ENCODE results near the gene CLIP1. TPM values are rescaled to one million over a fixed set of nuclear protein-coding genes. Genes with fewer than 3 reads are reported as not detected.

Gene CLIP1
- total RNA-seq, 4 donors from 2014 or later = 48.2 to 134 (median 96.8) TPM

DNA sequence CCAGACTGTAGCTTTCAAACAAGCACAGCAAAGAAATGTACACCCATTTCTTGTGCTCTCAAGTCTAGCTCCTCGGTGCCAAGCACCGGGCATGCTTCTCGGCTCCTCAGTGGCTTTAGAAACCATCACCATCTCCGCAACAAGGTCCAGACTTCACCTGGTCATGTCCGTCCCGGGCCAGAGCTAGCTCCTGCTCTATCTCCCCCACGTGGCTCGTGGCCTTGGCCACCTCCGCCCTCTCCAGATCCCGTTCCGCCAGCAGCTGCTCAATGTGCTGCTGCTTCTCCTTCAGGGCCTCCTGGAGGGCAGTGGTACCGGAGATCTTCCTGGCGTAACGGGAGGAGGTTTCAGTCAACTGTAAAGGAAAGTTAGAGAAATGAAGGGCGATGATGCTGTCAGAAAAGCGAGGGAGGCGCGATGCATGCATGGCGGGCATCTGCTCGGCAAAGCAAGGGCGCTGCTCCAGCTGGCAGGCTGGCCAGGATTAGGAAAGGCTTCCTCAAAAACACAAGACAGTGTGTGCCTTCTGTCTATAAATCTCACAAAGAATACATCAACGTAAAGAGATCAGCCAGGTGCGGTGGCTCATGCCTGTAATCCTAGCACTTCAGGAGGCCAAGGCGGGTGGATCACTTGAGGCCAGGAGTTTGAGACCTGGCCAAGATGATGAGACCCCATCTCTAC is 67.4 kb downstream of the CLIP1 start:
- TF ChIP-seq POLR2A (IDR thresholded peaks at IDR 0.05) = no peak
- TF ChIP-seq, protein P1, sequence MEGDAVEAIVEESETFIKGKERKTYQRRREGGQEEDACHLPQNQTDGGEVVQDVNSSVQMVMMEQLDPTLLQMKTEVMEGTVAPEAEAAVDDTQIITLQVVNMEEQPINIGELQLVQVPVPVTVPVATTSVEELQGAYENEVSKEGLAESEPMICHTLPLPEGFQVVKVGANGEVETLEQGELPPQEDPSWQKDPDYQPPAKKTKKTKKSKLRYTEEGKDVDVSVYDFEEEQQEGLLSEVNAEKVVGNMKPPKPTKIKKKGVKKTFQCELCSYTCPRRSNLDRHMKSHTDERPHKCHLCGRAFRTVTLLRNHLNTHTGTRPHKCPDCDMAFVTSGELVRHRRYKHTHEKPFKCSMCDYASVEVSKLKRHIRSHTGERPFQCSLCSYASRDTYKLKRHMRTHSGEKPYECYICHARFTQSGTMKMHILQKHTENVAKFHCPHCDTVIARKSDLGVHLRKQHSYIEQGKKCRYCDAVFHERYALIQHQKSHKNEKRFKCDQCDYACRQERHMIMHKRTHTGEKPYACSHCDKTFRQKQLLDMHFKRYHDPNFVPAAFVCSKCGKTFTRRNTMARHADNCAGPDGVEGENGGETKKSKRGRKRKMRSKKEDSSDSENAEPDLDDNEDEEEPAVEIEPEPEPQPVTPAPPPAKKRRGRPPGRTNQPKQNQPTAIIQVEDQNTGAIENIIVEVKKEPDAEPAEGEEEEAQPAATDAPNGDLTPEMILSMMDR (IDR thresholded peaks at IDR 0.05) = no peak
- Histone ChIP-seq H3K4me3 (no peak overlapping the region), H3K27me3 (no peaks in the 10 kb centered on the region), H3K4me1 (no peaks in the 10 kb centered on the region), H3K9me3 (no peaks in the 10 kb centered on the region), H3K27ac (no peak overlapping the region), H3K36me3 (peaks cover 0 to 4% of the 10 kb centered on the region in 2 donors)
- intact Hi-C loops (cut with DNase I; ENCODE audit: low total_unique reads) = no loop called here
- DNase-seq = no peak

DNA sequence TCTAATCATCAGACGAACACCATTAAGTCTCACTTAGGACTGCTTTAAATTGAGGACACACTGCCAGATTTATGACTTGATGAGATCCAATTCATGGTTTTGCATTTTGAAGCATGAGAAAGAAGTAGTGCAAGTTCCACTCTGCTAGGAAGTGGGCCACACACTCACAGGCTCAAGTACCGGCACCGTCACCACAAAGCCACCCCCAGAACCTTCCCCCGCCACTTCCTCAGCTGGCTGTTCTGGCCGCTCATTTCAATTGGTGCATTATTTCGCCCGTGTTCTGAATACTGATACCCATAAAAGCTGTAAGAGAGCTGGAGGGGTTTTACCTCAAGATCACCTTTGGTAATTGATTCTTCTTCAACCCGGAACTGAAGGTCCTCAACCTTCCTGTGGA is 70.1 kb downstream of the CLIP1 start:
- DNase-seq = no peak
- Histone ChIP-seq H3K9me3 (no peaks in the 10 kb centered on the region), H3K27me3 (no peaks in the 10 kb centered on the region), H3K36me3 (peaks cover 0 to 4% of the 10 kb centered on the region in 2 donors), H3K27ac (no peak overlapping the region), H3K4me3 (no peak overlapping the region), H3K4me1 (no peaks in the 10 kb centered on the region)
- TF ChIP-seq, protein P1 (IDR thresholded peaks at IDR 0.05) = no peak
- intact Hi-C loops (cut with DNase I; ENCODE audit: low total_unique reads) = no loop called here

DNA sequence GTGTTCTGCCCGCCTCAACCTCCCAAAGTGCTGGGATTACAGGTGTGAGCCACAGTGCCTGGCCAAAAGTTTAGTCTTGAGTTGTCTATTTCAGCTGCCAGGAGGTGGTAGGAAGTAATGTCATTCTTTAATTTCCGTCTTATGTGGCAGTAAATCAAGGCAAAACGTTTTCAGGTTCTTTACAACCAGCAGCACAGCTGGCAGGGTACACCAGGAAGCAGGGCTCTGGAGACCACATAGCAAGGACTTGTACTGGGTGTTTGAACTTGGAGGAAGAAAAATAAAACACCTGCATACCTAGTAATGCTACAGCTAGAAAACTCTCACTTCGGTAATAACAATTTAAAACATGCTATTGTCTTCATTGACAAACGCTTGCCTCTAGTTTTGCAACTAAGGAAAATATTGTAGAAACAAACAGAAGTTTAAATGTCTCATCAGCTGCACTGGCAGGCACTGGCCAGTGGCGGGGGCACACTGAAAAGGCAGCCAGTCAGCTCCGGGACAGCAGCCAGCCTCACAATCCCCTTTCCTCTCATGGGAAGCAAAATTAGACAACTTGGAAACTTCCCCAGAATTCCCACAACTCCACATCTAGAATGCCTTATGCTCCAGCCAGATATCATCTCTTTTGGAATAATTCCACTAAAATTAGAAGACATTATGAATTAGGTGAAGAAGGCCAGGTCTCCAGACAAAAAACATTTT is 72.2 kb downstream of the CLIP1 start:
- intact Hi-C loops (cut with DNase I; ENCODE audit: low total_unique reads) = no loop called here
- peaks cover 0 to 4% of the 10 kb centered on the region in 2 donors for H3K36me3 ChIP-seq
- peak overlapping the region in 1 of 2 donors; percentile 59 for H3K27ac ChIP-seq
- no peaks in the 10 kb centered on the region for H3K4me1 ChIP-seq
- DNase-seq = peak in 1 of 2 donors; percentile 32
- H3K9me3 ChIP-seq = no peaks in the 10 kb centered on the region
- no peak for TF ChIP-seq POLR2A (IDR thresholded peaks at IDR 0.05)
- TF ChIP-seq, protein P1 (IDR thresholded peaks at IDR 0.05) = peak in 2 of 4 experiments; percentile 16 to 21
- H3K4me3 ChIP-seq = no peak overlapping the region
- no peaks in the 10 kb centered on the region for H3K27me3 ChIP-seq

DNA sequence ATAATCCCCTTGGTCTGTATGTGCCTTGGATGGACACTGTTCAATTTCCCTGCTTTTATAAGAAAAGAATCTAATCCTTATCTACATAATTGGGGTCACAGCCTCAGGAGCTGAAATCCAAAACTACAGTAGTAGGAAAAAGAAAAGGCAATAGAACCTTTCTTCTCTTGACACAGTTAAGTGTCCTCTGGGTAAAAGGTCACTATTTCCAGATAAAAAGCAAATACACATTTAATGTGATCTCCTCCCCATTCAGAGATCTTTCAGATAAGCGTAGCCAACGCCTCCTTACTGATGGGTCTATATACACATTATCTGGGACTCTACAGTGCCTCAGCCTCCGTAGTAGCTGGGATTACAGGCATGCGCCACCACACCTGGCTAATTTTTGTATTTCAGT is 73.4 kb downstream of the CLIP1 start:
- Histone ChIP-seq H3K4me1 (no peaks in the 10 kb centered on the region), H3K4me3 (no peak overlapping the region), H3K36me3 (peaks cover 0 to 4% of the 10 kb centered on the region in 2 donors), H3K9me3 (no peaks in the 10 kb centered on the region), H3K27me3 (no peaks in the 10 kb centered on the region), H3K27ac (no peak overlapping the region)
- no peak for TF ChIP-seq POLR2A (IDR thresholded peaks at IDR 0.05)
- TF ChIP-seq, protein P1 (IDR thresholded peaks at IDR 0.05) = no peak
- no peak for DNase-seq
- intact Hi-C loops (cut with DNase I; ENCODE audit: low total_unique reads) = no loop called here

DNA sequence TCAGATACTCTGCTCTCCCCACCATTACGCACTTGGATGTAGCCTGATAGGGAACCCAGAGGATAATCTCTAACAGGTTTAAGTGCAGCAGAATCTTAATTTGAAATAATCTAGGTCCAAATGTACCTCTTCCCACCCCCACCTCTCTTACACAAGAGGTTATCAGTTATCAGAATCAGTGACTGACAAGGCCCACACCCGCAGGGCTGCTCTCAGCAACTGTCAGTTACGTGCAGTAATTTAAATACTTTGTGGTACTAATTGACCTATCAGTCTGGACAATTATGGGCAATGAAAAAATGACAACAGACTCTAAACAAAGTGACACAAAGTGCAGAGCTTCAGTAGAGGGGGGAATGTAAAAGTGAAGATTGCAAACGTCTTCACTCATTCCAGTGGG is 74.0 kb downstream of the CLIP1 start:
- no peak for DNase-seq
- no peaks in the 10 kb centered on the region for H3K4me1 ChIP-seq
- no peaks in the 10 kb centered on the region for H3K27me3 ChIP-seq
- H3K9me3 ChIP-seq = no peaks in the 10 kb centered on the region
- H3K36me3 ChIP-seq = peaks cover 0 to 4% of the 10 kb centered on the region in 2 donors
- no peak overlapping the region for H3K27ac ChIP-seq
- no peak overlapping the region for H3K4me3 ChIP-seq
- intact Hi-C loops (cut with DNase I; ENCODE audit: low total_unique reads) = no loop called here
- TF ChIP-seq POLR2A (IDR thresholded peaks at IDR 0.05) = no peak
- TF ChIP-seq, protein P1 (IDR thresholded peaks at IDR 0.05) = no peak

Data from uterus (tissue), 4 donors.